Stimulated activated CD4-positive, alpha-beta T cell treated with anti-CD3 and anti-CD28 coated beads, Interleukin-4, amount 100 ng/mL, for 4 hours (primary cell): ENCODE results near the gene ZNF300.
"Not testable (repeated sequence)": the region's sequence is repeated elsewhere in the genome, so short reads cannot be mapped to it uniquely, and the experiment has no call there.

Experiments
- DNase-seq, 2 experiments: peaks; one replicate each; pipeline ENCODE4 v3.0.0-alpha.2; 2020

Gene ZNF300

GRCh38 chr5:150845185-150845859 is 59.5 kb downstream of the ZNF300 start:
- DNase-seq, result not testable (repeated sequence)
